IMR-90 (cell line): ENCODE results near the gene CYP21A2.

Source experiments
- CEBPB ChIP-seq: IDR thresholded peaks from 2 replicates; pipeline ENCODE4 v1.6.1; 2012; ENCODE audit warnings: low read depth, low read length, improper control_type of control experiment
- NFE2L2 ChIP-seq: fragments of 150-350 bp; IDR thresholded peaks from 2 replicates; pipeline ENCODE4 v1.6.1; 2016; ENCODE audit warnings: low read depth, mild to moderate bottlenecking, low read length
- TF ChIP-seq, protein P1 (sequence below): conservative IDR thresholded peaks from 2 replicates; pipeline ENCODE4 v1.5.1; 2012; ENCODE audit warnings: mild to moderate bottlenecking, low read depth, low read length, improper control_type of control experiment

DNA sequence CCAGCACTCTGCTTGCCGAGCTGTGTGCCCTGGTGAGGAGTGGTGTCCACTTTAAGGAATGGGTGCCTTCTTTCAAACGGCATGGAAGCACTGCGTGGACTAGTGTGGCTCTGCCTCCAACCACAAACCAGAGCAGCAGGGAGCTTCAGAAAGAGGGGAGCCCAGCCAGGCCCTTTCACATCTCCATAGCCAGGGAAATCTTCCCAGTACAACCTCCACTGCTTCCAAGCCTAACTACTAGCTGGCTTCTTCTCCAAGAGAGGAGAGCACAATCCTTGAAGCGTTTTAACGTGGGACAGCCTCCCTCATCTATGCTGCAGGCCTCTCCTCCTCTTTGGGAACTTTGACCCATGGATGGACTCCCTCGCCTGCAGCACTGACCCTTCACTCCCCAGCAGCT is 44.3 kb downstream of the CYP21A2 start:
- TF ChIP-seq, protein P1, sequence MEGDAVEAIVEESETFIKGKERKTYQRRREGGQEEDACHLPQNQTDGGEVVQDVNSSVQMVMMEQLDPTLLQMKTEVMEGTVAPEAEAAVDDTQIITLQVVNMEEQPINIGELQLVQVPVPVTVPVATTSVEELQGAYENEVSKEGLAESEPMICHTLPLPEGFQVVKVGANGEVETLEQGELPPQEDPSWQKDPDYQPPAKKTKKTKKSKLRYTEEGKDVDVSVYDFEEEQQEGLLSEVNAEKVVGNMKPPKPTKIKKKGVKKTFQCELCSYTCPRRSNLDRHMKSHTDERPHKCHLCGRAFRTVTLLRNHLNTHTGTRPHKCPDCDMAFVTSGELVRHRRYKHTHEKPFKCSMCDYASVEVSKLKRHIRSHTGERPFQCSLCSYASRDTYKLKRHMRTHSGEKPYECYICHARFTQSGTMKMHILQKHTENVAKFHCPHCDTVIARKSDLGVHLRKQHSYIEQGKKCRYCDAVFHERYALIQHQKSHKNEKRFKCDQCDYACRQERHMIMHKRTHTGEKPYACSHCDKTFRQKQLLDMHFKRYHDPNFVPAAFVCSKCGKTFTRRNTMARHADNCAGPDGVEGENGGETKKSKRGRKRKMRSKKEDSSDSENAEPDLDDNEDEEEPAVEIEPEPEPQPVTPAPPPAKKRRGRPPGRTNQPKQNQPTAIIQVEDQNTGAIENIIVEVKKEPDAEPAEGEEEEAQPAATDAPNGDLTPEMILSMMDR, result no peak
- no peak for TF ChIP-seq CEBPB
- TF ChIP-seq NFE2L2, result no peak
